A549 (cell line): ENCODE measurements around the gene BCL2L15.

Experiments used
- EP300 ChIP-seq, 2 experiments: fragments of >200 bp; sonication (Bioruptor Twin); formaldehyde crosslinking; IDR thresholded peaks; 2 replicates in 1 of 2; 3 replicates in 1 of 2; pipeline ENCODE4 v1.6.1; 2016 to 2017
- HDAC2 ChIP-seq: fragments of 200-600 bp; sonication (generic); IDR thresholded peaks from 2 replicates; pipeline ENCODE4 v1.6.1; 2016
- HOXA7 ChIP-seq: fragments of 250-450 bp; sonication (Bioruptor Pico); IDR thresholded peaks from 2 replicates; pipeline ENCODE4 v1.5.0; 2020; ENCODE audit warnings: mild to moderate bottlenecking, moderate library complexity
- KDM5A ChIP-seq: fragments of 200-600 bp; sonication (generic); IDR thresholded peaks from 2 replicates; pipeline ENCODE4 v1.6.1; 2016; ENCODE audit warnings: antibody characterized with exemption, mild to moderate bottlenecking
- PHF8 ChIP-seq: fragments of 200-600 bp; sonication (generic); IDR thresholded peaks from 2 replicates; pipeline ENCODE4 v1.6.1; 2016; ENCODE audit warnings: low read depth, mild to moderate bottlenecking, antibody characterized with exemption, moderate library complexity, borderline replicate concordance
- POLR2A ChIP-seq: IDR thresholded peaks from 2 replicates; pipeline ENCODE4 v1.6.1; 2012; ENCODE audit warnings: mild to moderate bottlenecking, low read length
- POLR2AphosphoS2 ChIP-seq: conservative IDR thresholded peaks from 2 replicates; pipeline ENCODE4 v1.6.1; 2012; ENCODE audit warnings: low read length, improper control_type of control experiment, inconsistent platforms
- RAD21 ChIP-seq, 2 experiments: fragments of >200 bp in 1 of 2; sonication (Bioruptor Twin) in 1 of 2; formaldehyde crosslinking in 1 of 2; IDR thresholded peaks in 1 of 2; conservative IDR thresholded peaks in 1 of 2; 2 replicates in 1 of 2; 3 replicates in 1 of 2; pipeline ENCODE4 v1.6.1; 2012 to 2018; ENCODE audit warnings: inconsistent platforms in 1 of 2
- SMC3 ChIP-seq: fragments of >200 bp; sonication (Bioruptor Twin); formaldehyde crosslinking; IDR thresholded peaks from 3 replicates; pipeline ENCODE4 v1.6.1; 2018; ENCODE audit warnings: inconsistent platforms
- TF ChIP-seq, protein P1 (sequence below): fragments of >200 bp; sonication (Bioruptor Twin); formaldehyde crosslinking; IDR thresholded peaks from 3 replicates; pipeline ENCODE4 v1.5.1; 2016
- TF ChIP-seq, protein P2 (sequence below): fragments of 450-650 bp; IDR thresholded peaks from 2 replicates; pipeline ENCODE4 v1.6.1; 2014; ENCODE audit warnings: antibody characterized with exemption

DNA sequence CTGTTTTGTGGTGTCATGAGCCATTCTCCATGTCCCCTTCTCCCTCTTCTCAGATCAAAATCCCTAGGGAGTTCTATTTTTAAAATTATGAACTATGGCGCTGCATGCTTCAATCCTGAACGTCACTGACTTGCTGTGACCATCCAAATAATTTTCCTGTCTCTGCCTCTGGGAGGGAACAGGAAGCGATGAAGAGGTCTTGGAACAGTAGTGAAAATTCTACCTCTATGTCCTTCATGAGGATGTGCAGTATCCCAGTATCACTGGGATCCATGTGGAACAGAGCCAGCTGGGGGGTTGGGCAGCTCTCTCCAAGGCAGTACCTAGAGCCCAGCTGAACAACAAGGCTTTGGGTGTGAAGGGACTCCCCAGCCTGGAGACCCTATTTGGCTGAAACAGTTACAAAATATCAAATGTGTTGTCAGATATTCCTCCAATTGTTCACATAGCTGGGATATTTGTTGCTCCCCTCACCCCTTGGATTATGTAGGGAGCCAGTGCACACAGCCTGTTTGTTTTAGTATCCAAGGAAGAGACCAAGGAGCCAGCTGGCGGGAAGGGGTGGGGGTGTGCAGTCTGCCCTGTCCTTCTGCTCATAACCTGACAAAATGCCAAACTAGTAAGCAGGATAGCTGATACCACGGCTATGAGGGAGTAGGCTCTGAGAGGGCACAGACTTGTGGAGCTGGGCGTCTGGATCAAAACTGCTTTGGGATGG lies 25.4 kb upstream of the BCL2L15 start:
- TF ChIP-seq SMC3 (no peak), PHF8 (no peak), HOXA7 (CRISPR knock-in tag) (no peak), EP300 (IDR thresholded peaks at IDR 0.05) (no peak), POLR2A (no peak), RAD21 (conservative IDR thresholded peaks at IDR 0.05 in 1 of 2, IDR thresholded peaks at IDR 0.05 in 1 of 2) (no peak), HDAC2 (no peak), POLR2AphosphoS2 (no peak), KDM5A (no peak)
- TF ChIP-seq, protein P1, sequence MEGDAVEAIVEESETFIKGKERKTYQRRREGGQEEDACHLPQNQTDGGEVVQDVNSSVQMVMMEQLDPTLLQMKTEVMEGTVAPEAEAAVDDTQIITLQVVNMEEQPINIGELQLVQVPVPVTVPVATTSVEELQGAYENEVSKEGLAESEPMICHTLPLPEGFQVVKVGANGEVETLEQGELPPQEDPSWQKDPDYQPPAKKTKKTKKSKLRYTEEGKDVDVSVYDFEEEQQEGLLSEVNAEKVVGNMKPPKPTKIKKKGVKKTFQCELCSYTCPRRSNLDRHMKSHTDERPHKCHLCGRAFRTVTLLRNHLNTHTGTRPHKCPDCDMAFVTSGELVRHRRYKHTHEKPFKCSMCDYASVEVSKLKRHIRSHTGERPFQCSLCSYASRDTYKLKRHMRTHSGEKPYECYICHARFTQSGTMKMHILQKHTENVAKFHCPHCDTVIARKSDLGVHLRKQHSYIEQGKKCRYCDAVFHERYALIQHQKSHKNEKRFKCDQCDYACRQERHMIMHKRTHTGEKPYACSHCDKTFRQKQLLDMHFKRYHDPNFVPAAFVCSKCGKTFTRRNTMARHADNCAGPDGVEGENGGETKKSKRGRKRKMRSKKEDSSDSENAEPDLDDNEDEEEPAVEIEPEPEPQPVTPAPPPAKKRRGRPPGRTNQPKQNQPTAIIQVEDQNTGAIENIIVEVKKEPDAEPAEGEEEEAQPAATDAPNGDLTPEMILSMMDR: no peak
- TF ChIP-seq, protein P2, sequence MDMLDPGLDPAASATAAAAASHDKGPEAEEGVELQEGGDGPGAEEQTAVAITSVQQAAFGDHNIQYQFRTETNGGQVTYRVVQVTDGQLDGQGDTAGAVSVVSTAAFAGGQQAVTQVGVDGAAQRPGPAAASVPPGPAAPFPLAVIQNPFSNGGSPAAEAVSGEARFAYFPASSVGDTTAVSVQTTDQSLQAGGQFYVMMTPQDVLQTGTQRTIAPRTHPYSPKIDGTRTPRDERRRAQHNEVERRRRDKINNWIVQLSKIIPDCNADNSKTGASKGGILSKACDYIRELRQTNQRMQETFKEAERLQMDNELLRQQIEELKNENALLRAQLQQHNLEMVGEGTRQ: no peak
